ENCODE data around the gene RORC.

DNA sequence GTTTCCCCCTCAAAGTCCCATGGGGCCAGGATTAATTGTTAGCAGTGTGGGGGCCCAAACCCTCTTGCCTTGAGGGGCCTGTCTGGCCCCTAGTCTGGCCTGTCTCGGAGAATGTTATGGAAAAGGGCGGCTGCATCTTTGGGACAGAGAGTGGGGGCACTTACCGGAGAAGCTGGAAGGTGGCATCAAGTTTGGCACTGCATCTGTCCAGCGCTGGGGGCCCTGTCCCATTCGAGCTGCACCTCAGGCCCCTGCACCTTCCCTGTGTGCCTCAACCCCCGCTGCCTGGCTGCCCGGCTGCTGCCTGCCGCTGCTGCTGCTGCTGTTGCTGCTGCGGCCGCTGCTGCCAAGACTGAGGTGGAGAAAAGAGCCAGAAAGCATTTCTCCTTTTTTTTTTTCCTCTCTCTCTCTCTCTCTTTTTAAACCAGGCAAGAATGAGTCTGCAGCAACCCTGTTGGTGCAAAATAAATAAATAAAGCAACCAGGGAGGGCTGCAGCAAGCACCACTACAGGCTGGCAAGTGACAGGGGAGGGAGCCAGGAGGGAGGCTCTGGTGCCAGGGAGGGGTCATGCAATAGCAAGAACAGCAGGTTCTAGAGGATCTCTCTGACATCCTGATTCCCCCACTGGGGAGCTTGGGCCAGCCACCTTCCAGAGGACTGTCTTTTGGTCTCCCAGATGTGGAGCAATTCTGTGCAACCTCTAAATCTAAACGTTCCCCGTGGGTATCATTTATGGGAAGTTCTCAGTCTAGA, 26.4 kb downstream of the RORC start, which contains the start of gene LINGO4:
- no peak for TF ChIP-seq POLR2A (IDR thresholded peaks at IDR 0.05)
- TF ChIP-seq, protein P1, sequence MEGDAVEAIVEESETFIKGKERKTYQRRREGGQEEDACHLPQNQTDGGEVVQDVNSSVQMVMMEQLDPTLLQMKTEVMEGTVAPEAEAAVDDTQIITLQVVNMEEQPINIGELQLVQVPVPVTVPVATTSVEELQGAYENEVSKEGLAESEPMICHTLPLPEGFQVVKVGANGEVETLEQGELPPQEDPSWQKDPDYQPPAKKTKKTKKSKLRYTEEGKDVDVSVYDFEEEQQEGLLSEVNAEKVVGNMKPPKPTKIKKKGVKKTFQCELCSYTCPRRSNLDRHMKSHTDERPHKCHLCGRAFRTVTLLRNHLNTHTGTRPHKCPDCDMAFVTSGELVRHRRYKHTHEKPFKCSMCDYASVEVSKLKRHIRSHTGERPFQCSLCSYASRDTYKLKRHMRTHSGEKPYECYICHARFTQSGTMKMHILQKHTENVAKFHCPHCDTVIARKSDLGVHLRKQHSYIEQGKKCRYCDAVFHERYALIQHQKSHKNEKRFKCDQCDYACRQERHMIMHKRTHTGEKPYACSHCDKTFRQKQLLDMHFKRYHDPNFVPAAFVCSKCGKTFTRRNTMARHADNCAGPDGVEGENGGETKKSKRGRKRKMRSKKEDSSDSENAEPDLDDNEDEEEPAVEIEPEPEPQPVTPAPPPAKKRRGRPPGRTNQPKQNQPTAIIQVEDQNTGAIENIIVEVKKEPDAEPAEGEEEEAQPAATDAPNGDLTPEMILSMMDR (IDR thresholded peaks at IDR 0.05): no peak
- no peak for TF ChIP-seq POLR2AphosphoS5 (IDR thresholded peaks at IDR 0.05)
- TF ChIP-seq EP300 (IDR thresholded peaks at IDR 0.05): no peak
